ENCODE results near the gene MYRF. TPM values are rescaled to one million over a fixed set of nuclear protein-coding genes. Genes with fewer than 3 reads are reported as not detected.

MYRF gene
- total and polyA plus RNA-seq, 2 of the 13 experiments (the other 11 are each of a cell fraction or from before 2014, with no cell fraction given), result 10.2 to 25.9 TPM

DNA sequence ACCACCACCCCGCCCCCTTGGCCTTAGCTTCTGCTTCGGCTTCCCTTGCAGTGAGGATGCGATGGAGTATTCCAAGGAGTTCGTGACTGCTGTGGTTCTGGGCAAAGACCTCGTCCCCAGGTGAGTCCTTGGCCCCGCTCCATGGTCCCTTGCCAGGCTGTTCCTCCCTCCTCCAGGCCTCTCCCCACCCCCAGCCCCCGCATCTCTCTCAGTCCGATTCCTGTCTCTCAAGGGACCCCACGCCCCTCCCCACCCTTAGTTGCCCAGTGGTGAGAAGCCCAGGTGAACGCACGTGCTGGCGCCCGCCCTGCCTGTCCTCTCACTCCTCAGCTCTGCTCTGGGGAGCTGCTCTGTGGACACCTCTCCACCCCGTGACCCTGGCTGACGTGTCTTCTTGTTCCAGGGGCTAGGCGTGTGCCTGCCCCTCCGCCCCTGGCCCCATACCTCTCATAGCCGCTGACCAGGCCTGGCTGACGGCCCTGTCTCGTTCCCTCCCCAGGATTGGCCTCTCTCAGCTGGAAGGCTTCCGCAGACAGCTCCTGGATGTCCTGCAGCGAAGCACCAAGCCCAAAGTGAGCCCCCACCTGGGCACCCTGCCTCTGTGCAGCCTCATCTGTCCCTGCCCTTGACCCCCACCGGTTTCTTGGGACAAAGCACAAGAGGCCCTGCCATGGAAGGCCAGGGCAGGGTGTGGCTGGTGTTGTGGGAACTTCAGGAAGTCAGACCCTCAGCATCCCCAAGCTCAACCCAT is 14.6 kb upstream of the MYRF start:
- no peak overlapping the region for H3K4me3 ChIP-seq (replicated peaks in 1 of 3; ENCODE audit: insufficient read depth in 1 of 3, low read depth in 2 of 3, low read length in 3 of 3)
- H4K20me1 ChIP-seq (ENCODE audit: insufficient read depth, low read length), result no peaks in the 10 kb centered on the region
- in situ Hi-C loops (cut with HindIII; ENCODE audit: extremely low pct_ligation_motif_present, low pct_unique_long_range_greater_than_20kb), result no loop called here
- WGBS (ENCODE audit: low lambda C conversion rate), result 92% methylated on average over 20 of the region's 23 CpGs
- H3K79me2 ChIP-seq (ENCODE audit: insufficient read depth, low read length), result no peaks in the 10 kb centered on the region
- no peak for TF ChIP-seq JARID2 (CRISPR knock-in tag; IDR thresholded peaks at IDR 0.05; ENCODE audit: insufficient replicate concordance)
- TF ChIP-seq ZNF335 (CRISPR knock-in tag; IDR thresholded peaks at IDR 0.05), result no peak
- no peak for TF ChIP-seq NFE2L1 (CRISPR knock-in tag; IDR thresholded peaks at IDR 0.05; ENCODE audit: borderline replicate concordance)
- no peak for TF ChIP-seq ZXDC (CRISPR knock-in tag; IDR thresholded peaks at IDR 0.05)
- TF ChIP-seq ZSCAN31 (CRISPR knock-in tag; IDR thresholded peaks at IDR 0.05; ENCODE audit: low read depth), result no peak
- TF ChIP-seq ZNF672 (CRISPR knock-in tag; IDR thresholded peaks at IDR 0.05), result no peak
- no peak for TF ChIP-seq KDM5A (IDR thresholded peaks at IDR 0.05; ENCODE audit: borderline replicate concordance, low read length)
- TF ChIP-seq ZFP62 (CRISPR knock-in tag; IDR thresholded peaks at IDR 0.05), result no peak
- no peak for TF ChIP-seq HOXA7 (CRISPR knock-in tag; IDR thresholded peaks at IDR 0.05)
- TF ChIP-seq ZNF816 (CRISPR knock-in tag; IDR thresholded peaks at IDR 0.05; ENCODE audit: borderline replicate concordance), result no peak
- TF ChIP-seq PTBP1 (IDR thresholded peaks at IDR 0.05; ENCODE audit: low read depth, low read length, poor library complexity, severe bottlenecking), result no peak
- TF ChIP-seq ZNF414 (CRISPR knock-in tag; IDR thresholded peaks at IDR 0.05), result no peak
- TF ChIP-seq, protein P1, sequence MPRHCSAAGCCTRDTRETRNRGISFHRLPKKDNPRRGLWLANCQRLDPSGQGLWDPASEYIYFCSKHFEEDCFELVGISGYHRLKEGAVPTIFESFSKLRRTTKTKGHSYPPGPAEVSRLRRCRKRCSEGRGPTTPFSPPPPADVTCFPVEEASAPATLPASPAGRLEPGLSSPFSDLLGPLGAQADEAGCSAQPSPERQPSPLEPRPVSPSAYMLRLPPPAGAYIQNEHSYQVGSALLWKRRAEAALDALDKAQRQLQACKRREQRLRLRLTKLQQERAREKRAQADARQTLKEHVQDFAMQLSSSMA (CRISPR knock-in tag; IDR thresholded peaks at IDR 0.05), result no peak
- TF ChIP-seq U2AF1 (optimal IDR thresholded peaks at IDR 0.05; ENCODE audit: low read depth, low read length), result no peak
- TF ChIP-seq SIN3A (IDR thresholded peaks at IDR 0.05; ENCODE audit: borderline replicate concordance, low read depth, low read length), result no peak
- no peak overlapping the region for H2AFZ ChIP-seq (ENCODE audit: low read length)
- no peaks in the 10 kb centered on the region for H3K27me3 ChIP-seq (ENCODE audit: control insufficient read depth in 1 of 2, insufficient read depth in 2 of 2, low read length in 2 of 2)
- no peak overlapping the region for H3K4me2 ChIP-seq (ENCODE audit: low read depth, low read length)
- no peaks in the 10 kb centered on the region for H3K4me1 ChIP-seq (ENCODE audit: insufficient read depth, low read length)
- H3K9ac ChIP-seq (ENCODE audit: insufficient read depth, low read depth, low read length), result no peak overlapping the region
- ATAC-seq (no peak), FAIRE-seq (no peak), DNase-seq (ENCODE audit: low spot score) (no peak)
- no peak overlapping the region for H3K27ac ChIP-seq (ENCODE audit: extremely low read length, insufficient read depth, low read length)
- ChIA-PET POLR2A (interaction anchor here (0.8 to 1.0 kb wide), 2 partner anchors 10 to 32 kb away, joined by 3 read pairs; no protein-coding TSS in a partner anchor), CTCF (ENCODE audit: low intra/inter-chr PET ratio, low total read pairs) (no interaction called here)
- peaks cover 27 to 41% of the 10 kb centered on the region in 2 experiments; a peak in 4 of 5 replicates for H3K36me3 ChIP-seq (replicated peaks in 1 of 2; ENCODE audit: control insufficient read depth in 1 of 2, insufficient read depth in 2 of 2, low read length in 2 of 2)
- intact Hi-C loops (cut with micrococcal nuclease; ENCODE audit: unreplicated experiment), result no loop called here
- no peaks in the 10 kb centered on the region for H3K9me3 ChIP-seq (ENCODE audit: low read length)
- BruUV-seq (replicated peaks), result no TSS peak

All from HepG2 (cell line).